Measurements from ENCODE around the gene MRI1.
A peak's percentile ranks its signal among the peaks of the same experiment; 100 is the strongest.
"Not testable (repeated sequence)": the region's sequence is repeated elsewhere in the genome, so short reads cannot be mapped to it uniquely, and the experiment has no call there.

Gene MRI1

DNA sequence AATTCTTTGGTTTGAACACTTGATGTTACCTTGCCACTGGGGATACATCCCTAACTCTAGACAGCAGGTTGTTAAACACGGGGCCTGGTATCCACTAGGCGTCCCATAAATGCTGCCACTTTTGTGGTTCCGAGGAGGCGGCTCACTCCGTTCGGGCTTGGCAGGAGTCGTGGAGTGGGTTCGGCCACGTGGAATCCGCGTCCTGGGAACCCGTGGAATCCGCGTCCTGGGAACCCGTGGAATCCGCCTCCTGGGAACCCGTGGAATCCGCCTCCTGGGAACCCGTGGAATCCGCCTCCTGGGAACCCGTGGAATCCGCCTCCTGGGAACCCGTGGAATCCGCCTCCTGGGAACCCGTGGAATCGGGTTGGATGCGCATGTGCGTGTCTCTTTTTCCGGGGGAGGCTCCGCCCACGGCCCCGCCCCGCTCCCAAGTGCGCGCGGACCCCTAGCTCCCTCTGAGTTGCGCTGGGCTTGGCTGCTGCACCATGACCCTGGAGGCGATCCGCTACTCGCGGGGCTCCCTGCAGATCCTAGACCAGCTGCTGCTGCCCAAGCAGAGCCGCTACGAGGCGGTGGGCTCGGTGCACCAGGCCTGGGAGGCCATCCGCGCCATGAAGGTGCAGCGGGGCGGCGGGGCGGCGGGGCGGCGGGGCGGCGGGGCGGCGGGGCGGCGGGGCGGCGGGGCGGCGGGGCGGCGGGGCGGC, at the start of gene MRI1:
Gene MRI1 (plus strand): TSS at position 422 of the 707 bp plus-strand sequence. CDS start 67 bp downstream, at position 489.
- H3K4me3 ChIP-seq (ENCODE audit: low read depth, low read length) = peak within 1 kb of the TSS; percentile 58

DNA sequence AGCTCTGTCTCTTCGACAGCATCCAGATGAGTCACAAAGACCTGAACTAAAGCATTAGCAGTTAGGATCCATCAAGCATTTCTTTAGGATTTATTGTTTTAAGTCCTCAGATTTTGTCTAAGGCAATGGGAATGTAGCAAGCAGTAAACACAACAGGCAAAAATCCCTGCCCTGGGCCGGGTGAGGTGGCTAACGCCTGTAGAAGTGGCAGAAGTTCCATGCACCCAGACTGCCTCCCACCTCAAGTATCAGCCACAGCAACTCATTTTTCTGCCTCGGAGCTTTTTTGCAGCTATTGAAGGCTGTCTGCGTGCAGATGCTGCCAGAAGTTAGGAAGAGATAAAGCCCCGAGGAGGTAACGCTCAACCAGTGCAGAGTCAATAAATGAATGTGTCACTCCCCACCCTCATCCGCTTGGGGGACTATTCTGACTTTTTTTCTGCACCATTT, 47.1 kb upstream of the MRI1 start:
- H3K4me3 ChIP-seq (ENCODE audit: low read depth, low read length) = no peak overlapping the region

DNA sequence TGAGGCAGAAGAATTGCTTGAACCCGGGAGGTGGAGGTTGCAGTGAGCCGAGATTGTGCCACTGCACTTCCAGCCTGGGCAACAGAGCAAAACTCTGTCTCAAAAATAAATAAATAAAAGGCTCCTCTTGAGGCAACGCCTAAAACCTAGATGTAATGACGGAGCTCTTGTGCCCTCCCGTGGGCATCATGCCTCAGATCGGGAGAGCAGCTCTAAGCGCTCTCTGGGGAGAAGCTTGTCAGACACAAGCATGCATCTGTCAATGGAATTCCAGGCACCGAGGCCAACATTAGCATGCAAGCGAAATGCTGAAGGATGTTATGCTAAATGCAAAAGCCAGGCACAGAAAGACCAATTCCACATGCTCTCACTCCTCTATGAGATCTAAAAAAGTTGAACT, 45.6 kb upstream of the MRI1 start:
- H3K4me3 ChIP-seq (ENCODE audit: low read depth, low read length) = no peak overlapping the region

DNA sequence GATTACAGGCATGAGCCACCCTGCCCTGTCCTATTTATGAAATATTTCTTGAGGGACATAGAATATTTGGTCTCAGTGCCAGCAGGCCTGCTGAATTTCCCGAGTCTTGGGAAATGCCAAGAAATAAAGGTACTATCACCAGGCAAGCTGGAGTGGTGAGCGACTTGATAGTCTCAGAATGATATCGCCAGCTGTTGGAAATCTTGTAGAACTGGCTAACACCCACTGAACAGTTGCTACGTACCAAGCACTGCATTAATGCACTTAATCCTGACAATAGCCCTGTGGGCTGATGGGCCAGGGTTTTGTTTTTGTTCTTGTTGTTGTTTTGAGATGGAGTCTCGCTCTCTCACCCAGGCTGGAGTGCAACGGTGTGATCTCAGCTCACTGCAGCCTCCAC, 42.2 kb upstream of the MRI1 start:
- H3K4me3 ChIP-seq (ENCODE audit: low read depth, low read length) = no peak overlapping the region

DNA sequence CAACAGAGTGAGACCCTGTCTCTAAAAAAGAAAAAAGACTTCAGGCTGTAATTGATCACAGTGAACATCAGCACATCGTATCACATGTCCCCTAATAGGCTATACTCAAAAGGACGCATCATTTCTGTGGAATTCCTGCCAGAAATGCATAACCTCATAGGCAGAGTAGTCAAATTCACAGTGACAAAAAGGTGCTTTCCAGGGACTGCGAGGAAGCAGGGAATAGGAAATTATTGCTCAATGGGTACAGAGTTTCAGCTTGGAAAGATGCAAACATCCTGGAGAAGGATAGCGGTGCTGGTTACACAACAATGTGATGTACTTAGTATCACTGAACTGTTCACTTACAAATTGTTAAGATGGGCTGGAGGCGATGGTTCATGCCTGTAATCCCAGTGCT, 41.1 kb upstream of the MRI1 start:
- H3K4me3 ChIP-seq (ENCODE audit: low read depth, low read length) = no peak overlapping the region

DNA sequence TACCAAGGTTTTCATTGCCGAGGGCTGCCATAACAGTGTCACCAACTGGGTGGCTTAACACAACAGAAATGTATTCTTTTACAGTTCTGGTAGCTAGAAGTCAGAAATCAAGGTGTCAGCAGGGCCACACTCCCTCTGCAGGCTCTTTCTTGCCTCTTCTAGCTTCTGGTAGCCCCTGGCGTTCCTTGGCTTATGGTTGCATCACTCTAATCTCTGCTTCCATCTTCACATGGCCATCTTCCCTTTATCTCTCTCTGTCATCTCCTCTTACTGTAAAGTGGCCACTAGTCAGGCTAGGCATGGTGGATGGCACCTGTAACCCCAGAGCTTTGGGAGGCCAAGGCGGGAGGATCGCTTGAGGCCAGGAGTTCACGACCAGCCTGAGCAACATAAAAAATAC, 38.0 kb upstream of the MRI1 start:
- H3K4me3 ChIP-seq (ENCODE audit: low read depth, low read length) = no peak overlapping the region

DNA sequence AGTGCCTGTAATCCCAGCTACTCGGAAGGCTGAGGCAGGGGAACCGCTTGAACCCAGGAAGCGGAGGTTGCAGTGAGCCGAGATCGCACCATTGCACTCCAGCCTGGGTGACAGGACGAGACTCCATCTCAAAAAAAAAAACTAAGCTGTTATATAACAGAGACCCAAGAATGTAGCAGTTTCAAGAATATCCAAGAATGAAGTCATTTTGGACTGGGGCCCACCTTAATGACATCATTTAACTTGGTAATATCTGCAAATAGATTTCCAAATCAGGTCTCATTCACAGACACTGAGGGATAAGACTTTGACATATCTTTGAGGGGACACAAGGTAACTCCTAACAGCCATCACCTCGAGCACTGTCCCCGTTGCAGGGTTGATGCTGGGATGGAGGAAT, 36.5 kb upstream of the MRI1 start:
- H3K4me3 ChIP-seq (ENCODE audit: low read depth, low read length) = no peak overlapping the region

DNA sequence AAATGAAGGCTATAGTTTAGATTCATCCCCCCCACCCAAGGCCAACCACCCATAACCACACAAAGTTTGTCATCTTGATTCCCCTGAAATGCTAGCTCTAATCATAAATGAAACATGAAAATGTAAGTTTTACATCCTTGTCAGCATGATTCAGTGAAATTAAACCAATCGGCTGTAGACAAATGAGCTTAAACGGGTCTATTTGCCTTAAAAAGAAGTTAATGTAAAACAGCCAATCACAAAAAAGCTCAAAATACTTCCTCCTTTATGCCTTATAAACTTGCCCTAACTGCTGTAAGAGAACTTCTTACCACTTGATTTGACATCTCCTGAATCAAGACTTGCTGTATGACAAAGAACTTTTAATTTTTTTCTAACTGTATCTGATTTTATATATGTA, 34.5 kb upstream of the MRI1 start:
- no peak overlapping the region for H3K4me3 ChIP-seq (ENCODE audit: low read depth, low read length)

DNA sequence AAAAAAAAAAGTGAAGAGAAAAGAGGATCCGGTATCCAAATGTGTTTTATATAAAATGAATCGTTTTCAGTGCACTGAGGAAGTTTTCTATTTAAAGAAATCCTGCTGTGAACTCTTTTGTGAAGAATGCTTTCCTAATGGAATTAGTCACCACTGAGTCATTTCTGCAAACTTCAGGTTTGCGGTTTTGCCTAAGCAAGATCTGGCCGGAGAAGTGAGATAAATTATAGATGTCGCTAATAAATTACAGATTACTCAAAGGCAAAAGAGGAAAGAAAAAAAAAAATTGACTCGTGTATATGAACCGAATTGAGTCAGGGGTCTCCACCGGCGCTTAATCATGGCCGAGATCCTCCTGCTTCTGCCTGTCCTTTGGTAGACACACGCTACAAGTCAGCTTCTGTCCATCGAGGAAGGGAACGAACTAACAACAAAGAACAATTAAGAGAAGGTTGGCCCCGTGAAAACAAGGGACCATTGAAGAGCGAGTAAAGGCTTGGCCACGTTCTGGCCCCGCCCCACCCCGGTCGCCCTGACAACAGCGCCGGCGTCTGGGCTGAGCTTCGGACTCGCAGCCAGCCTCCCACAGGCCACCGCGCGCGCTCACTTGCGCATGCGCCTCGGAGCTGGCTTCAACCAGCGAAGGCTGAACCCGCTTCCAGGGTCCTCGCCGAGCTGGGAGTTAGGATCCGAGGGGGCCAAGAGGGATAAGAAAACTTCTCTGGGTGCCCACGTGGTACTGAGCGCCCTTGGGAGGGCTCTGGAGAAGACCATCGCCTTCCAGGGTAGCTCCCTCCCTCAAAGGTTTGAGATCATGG, 33.0 kb upstream of the MRI1 start:
- peak overlapping the region; percentile 38 for H3K4me3 ChIP-seq (ENCODE audit: low read depth, low read length)

DNA sequence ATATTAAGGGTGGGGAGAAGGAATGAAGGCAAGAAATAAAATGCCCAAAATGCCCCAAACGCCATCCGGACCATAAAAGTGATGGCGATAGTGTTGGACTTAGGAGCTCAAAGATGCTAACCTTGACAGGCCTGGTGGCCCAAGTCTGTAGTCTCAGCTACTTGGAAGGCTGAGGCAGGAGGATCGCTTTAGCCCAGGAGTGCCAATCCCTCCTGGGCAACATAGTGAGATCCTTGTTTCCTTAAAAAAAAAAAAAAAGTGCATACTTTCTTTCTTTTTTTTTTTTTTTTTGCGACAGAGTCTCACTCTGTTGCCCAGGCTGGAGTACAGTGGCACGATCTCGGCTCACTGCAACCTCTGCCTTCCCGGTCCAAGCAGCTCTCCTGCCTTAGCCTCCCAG, 32.0 kb upstream of the MRI1 start:
- H3K4me3 ChIP-seq (ENCODE audit: low read depth, low read length) = no peak overlapping the region

DNA sequence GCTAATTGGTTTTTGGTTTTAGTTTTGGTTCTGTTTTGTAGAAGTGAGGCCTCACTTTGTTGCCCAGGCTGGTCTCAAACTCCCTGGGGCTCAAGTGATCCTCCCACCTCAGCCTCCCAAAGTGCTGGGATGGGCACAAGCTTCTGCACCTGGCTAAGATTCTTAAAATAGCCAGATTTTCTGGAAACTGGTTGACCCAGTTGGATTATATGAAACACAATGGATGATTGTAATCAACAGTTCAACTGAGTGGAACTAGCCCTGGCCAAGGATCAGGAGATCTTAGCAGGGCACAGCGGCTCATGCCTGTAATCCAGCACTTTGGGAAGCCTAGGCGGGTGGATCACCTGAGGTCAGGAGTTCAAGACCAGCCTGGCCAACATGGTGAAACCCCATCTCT, 29.6 kb upstream of the MRI1 start:
- no peak overlapping the region for H3K4me3 ChIP-seq (ENCODE audit: low read depth, low read length)

DNA sequence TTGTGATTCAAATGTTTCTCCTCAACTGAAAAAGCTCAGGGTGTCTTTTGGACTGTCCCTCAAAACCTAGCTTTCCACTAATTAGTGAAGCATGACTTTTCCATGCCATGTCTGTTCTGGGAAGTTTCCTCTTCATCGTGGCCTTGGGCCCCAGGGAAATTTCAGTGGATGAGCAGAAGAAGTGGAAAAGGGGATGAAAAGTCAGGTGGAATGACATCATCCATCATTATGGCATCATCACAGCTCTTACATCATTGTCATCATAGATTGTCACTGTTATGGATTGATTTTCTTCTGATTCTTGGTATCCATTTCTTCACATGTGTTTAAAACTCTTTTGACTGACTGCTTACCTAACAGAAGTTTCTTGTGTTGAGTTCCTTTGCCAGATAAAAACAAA, 26.2 kb upstream of the MRI1 start:
- no peak overlapping the region for H3K4me3 ChIP-seq (ENCODE audit: low read depth, low read length)

DNA sequence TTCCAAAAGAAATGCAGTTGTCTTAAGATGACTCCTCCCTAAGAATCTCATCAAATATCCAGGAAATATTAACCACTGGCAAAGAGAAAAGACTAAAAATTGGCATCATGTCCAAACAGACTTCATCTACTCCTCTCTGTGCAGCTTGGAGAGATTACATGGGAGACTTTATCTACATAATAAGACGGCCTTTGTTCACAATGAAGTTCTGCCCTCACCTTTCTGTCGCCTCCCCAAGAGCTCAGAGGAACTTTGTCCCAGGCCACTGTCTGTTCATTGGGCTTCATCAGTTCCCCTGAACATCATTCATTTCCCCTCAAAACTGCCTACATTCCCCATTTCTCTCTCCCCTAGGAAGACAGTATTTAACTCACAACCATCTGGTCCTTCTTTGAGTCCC, 22.4 kb upstream of the MRI1 start:
- no peak overlapping the region for H3K4me3 ChIP-seq (ENCODE audit: low read depth, low read length)

DNA sequence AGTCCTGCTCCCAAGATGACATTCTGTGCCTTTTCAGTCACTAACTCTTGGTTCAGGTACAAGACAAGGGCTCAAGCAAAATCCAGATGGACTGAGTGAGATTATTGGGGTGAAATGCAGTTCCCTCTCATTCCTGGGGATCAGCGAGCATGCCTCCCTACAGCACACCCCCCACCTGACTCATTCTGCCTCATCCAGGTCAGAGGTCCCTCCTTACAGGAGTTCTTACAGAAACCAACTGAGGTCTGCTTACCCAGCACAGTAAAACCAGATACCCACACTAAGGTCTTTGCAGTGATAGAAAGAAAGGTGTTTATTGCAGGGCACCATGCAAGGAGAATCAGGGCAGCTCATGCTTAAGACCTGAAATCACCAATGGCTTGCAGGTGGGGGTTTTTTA, 21.6 kb upstream of the MRI1 start:
- no peak overlapping the region for H3K4me3 ChIP-seq (ENCODE audit: low read depth, low read length)

DNA sequence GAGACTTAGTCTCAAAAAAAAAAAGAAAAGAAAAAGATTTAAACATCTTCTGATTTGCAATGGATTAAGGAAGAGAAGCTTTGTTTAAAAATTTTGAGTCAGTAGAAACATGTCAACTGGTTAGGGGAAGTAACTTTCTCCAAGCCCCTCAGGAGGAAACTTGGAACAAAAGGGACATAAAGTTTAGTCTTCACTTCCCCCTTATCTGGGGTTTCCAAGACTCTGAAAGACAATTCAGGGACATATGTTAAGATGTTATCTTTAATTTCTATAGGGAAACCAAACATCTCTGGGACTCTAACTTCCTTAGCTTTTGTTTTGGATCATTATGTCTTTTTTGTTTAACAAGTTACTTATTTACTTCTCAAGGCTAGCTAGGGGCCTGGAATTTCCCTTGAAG, 20.1 kb upstream of the MRI1 start:
- no peak overlapping the region for H3K4me3 ChIP-seq (ENCODE audit: low read depth, low read length)

DNA sequence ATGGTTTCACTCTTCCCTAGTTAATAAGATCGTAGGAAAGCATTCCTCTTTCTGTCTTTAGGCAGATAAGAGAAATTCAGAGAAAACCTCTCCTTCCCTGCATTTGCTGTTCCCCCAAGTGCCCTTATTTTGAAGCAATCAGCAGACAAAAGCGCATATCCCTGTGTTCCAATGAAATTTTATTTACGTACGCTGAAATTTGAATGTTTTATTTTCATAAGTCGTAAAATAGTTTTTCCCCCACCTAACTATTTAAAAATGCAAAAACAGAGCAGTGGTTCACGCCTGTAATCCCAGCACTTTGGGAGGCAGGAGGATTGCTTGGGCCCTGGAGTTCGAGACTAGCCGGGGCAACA, 17.2 kb upstream of the MRI1 start:
- H3K4me3 ChIP-seq (ENCODE audit: low read depth, low read length) = no peak overlapping the region

DNA sequence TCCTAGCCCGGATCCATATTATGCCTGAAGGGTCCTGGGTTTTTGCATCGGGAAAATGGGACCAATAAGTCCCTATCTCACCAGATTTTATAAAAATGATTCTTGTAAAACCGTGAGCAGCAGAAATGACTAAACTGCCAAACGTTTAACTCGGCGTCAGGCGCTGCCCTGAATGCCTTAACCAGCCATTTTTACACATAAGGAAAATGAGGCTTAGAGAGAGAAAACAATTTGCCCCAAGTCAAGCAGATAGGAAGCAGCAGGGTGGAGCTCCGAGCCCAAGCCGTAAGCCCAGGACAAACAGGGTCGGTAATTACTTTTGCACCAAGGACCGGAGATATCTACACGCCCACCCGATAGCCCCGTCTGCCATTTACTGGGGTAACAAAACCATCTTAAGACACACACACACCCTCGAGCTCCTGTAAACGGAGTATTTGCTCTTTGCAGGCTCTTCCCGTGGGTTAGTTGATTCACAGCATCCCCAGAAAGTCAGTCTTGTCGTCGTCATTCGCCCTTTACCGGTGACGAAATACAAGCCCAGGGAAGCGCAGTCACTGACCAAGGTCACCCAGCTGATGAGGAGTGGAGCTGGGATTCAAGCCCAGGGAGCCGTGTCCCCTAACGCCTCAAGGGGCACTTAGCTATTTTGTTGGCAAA, 16.0 kb upstream of the MRI1 start:
- peak overlapping the region; percentile 86 for H3K4me3 ChIP-seq (ENCODE audit: low read depth, low read length)

DNA sequence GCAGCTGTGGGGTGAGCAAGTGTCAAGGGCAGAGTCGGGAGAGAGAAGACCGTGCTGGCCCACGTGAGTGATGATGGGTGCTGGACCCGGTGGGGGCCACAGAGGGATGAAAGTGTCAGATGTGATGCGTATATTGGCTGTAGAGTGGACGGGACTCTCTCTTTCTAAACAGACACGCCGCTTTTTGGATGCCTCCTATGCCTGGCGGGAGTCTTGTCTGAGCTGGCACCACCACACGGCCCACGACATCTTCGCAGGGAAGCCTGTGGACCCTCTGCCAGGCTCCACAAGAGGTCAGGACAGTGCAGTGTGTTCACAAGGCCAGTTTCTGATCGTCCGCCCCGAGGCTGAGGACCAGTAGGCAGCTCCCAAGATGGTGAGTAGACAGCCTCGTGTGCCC, 12.9 kb upstream of the MRI1 start:
- H3K4me3 ChIP-seq (ENCODE audit: low read depth, low read length) = no peak overlapping the region

DNA sequence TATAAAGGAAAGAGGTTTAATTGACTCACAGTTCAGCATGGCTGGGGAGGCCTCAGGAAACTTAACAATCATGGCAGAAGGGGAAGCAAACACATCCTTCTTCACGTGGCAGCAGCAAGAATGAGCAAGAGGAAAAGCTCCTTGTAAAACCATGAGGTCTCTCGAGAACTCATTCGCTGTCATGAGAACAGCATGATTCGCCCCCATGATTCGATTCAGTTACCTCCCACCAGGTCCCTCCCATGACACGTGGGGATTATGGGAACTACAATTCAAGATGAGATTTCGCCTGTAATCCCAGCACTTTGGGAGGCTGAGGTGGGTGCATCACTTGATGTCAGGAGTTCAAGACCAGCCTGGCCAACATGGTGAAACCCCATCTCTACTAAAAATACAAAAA, 10.7 kb upstream of the MRI1 start:
- not testable (repeated sequence) for H3K4me3 ChIP-seq (ENCODE audit: low read depth, low read length)

DNA sequence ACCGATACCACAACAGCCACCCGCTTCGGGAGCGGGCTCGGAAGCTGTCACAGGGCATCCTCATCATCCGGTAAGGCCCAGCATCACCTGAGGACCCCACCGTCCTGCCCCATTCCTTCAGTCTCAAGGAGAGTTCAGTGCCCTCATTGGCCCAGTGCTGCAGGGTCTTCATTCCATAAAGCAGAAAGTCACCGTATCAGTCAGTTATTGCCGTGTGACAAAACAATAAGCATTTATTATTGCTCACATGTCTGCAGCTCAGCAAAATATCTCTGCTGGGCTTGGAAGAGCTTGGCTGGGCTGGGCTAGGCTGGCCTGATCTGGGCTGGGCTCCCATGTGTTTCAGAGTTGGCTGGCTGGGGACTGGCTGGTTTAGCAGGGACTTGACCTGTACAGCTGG, 8.1 kb upstream of the MRI1 start:
- H3K4me3 ChIP-seq (ENCODE audit: low read depth, low read length) = no peak overlapping the region

DNA sequence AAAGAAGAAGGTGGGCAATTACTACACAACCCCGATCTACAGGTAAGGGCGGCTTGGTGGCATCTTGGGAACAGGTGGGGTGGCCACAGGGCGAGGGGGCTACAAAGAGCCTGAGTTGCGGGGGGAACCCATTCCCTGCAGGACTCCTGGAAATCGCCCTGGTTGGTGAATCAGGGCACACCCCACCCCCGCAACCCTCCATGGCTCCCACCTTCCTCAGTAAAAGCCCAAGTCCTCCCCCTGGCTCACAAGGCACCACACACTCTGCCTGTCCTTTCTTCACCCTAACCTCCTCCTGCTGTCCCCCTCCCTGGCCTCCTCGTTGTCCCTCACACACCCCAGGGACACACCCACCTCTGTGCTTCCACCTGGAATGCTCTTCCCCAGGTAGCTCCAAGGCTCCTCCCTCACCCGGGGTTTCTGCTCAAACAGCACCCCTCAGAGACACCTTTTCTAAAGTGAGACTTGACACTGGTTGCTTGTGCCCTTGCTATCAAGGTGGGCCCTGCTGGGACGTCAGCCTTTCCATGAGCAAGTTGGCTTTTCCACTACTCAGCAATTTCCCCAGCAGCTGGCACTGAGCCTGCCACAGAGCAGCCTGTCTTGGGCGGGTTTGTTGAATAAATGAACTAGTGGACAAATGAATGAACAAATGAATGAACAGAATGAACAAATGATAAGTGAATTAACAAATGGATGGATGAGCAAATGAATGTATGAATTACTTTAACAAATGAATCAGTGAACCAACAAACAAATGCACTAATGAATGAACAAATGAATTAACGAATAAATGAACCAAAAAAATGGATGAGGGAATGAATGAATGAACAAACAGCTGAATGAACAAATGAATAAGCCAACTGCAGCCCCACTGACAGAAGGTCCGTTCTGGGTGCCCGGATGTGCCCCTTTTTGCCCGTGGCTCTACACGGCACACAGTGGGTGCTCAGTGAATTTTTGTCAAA, 6.2 kb upstream of the MRI1 start:
- no peak overlapping the region for H3K4me3 ChIP-seq (ENCODE audit: low read depth, low read length)
